NCI-H2227 (cell line): Measurements from ENCODE around the gene HS1BP3.

ENCODE experiments used
- DNase-seq: peaks from one replicate; lab custom pipeline; 2025; ENCODE audit not compliant: unreplicated experiment; lab: John Stamatoyannopoulos, UW

Gene HS1BP3

GRCh38 chr2:20647211-20647610 is 3.7 kb downstream of the HS1BP3 start:
- DNase-seq = no peak

DNA sequence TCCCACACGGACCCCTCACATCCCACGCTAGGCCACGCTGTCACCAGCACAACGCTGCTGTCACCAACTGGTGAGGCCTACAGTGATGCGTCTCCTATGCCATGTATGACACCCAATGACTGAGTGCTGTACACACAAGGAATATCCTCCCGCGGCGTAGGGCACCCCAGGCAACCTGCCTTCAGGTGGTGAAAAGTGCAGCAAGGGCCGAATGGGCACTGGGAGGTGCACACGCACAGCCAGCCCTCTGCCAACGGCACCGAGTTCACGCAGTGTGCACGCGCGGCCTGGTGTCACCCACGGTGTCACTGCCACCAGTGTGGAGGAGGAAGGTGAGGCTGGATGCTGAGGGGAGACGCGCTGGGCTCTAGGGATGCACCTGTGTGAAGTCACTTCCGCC is 4.5 kb downstream of the HS1BP3 start:
- DNase-seq = no peak

- DNase-seq = no peak
These were observed 5.1 kb downstream of the HS1BP3 start for GRCh38 chr2:20645761-20646160.

GRCh38 chr2:20645301-20645701 is 5.6 kb downstream of the HS1BP3 start:
- DNase-seq = no peak

DNA sequence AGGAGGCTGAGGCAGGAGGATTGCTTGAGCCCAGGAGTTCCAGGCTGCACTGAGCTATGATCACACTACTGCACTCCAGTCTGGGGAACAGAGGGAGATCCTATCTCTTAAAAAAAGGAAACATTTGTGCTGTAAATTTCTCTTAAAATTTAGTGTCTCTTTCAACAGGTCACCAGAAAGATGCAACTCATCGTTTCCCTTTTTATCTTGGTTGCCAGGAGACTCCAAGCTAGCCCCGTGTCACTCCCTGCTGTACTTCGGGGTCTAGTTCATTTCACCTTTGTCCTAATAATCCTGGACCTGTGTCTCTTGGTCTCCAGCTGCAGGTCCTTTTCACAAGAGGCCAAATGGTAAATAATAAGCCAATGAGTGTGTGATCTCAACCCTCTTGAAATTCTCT is 7.1 kb downstream of the HS1BP3 start:
- DNase-seq = no peak

- no peak for DNase-seq
These were observed 7.8 kb downstream of the HS1BP3 start for GRCh38 chr2:20643060-20643459.

- DNase-seq = peak; percentile 85
These were observed 8.6 kb downstream of the HS1BP3 start for GRCh38 chr2:20642055-20642971.

DNA sequence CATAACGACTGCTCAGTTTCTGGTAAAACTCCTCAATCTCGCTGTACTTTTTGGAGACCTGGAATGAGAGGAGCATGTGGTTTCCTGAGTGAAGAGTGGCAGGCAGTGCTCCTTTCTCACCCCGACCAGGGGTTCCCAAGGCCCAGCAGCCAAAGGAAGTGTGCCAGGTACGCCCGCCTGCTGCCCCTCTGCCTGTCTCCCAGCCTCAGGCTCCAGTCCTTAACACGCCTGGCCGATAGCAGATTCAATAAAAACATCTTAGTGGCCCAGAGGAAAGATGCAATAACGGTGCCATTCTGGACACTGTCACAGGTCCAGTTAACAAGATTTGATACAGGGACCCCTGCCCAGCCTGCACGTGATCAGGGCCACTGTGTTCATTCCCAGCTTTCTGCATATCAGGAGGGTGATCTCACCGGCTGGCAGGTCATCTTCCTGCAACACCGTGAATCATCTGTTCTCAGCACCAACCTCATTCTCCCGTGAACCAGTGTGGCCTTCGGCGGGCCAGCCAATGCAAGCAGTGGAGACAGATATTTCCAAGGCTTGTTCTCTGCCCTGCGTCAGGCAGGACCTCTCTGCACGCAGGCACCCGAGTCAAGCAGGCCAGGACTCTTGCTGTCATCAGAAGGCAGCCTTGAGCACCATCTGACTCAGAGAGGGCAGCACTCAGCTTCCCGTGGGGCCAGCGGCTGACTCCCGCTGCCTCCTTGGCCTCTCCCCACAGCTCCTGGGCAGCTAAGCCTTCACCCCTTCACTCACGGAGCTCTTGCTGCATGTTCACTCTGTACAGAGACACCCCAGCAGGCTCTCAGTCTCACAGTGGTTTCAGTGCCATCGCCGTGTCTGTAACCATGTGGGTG is 9.5 kb downstream of the HS1BP3 start:
- DNase-seq = no peak

DNA sequence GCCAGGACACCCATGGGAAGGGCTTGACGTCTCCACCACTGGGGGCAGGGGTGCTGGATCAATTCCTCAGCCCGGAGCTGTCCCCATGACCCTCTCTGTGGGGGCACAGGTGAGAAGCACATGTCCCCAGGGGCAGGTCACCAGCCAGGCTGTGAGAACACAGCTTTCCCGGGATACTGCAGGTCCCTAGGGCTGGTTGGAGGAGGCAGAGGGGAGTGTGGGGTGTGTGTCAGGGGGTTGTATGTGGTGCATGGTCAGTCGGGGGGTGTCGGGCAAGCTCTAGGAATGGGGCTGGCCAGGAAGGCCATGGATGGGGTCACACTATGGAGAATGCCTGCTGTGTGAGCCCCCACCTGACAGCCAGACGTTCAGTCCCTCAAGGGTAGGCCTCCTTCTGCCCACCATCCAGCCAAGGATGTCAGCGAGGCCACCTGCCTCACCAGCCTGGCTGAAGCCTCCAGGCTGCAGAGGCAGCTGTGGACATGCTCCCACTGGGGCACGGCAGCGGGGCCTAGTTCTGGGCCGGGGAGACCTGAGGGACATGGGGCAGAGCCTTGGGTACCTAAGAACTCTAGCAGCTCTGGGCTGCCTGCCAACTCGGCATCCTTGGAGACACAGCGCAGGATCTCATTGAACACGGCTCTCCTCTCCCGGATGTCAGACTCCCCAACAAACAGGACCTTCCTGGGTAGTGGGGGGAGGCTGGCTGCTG is 10.3 kb downstream of the HS1BP3 start:
- no peak for DNase-seq

DNA sequence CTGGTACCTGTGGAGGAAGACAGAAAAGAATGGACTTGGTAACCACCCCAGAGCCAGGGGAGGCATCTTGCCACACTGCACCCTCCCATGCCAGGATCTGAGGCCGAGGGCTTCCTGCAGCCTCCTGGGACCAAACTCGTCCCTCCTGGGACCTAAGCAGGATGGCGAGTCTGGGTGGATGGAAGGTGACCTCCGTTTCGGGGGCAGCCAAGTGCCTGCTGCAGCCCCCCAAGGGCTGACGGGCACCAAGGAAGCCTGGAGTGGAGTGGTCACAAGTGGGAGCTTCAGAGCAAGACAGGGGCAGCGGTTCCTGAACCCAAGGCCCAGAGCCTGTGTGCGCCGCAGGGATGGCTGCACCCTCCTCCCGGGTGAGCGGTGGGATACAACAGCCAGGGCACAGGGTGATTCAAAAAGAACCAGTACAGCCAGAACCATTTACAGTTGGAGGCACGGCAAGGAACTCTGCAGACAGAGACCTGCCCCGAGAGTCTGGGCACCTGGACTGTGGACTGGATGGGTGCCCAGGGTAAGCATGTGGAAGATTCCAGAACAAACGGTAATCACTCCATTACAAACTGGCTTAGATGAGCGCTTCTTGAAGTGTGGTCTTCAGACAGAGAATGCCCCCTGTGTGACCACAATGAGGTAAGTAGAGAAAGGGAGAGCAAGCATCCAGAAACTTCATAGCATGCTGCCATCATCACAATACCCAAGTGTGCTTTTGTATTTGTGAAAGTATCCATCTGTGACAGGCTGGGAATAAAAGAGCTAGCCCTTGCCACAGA is 12.1 kb downstream of the HS1BP3 start:
- no peak for DNase-seq

DNA sequence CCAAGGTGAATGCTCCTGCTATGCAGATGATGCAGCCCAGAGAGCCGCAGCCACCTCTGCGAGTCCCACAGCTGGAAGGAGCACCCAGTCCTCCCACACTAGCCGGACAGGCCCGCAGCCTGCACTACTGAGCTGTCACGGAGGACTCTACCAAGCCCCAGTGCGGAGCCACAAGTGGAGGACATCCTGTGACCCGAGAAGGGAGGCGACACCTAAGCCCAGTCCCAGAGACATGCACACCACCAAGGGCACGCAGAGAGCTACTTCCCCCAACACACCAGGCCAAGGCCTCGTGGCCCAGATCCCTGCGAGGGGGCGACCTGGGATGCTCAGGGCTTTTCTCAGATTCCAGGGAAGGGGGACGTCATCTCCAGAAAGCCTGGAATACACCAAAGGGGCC is 12.9 kb downstream of the HS1BP3 start:
- DNase-seq = no peak

GRCh38 chr2:20637147-20637546 is 13.8 kb downstream of the HS1BP3 start:
- DNase-seq = no peak

DNA sequence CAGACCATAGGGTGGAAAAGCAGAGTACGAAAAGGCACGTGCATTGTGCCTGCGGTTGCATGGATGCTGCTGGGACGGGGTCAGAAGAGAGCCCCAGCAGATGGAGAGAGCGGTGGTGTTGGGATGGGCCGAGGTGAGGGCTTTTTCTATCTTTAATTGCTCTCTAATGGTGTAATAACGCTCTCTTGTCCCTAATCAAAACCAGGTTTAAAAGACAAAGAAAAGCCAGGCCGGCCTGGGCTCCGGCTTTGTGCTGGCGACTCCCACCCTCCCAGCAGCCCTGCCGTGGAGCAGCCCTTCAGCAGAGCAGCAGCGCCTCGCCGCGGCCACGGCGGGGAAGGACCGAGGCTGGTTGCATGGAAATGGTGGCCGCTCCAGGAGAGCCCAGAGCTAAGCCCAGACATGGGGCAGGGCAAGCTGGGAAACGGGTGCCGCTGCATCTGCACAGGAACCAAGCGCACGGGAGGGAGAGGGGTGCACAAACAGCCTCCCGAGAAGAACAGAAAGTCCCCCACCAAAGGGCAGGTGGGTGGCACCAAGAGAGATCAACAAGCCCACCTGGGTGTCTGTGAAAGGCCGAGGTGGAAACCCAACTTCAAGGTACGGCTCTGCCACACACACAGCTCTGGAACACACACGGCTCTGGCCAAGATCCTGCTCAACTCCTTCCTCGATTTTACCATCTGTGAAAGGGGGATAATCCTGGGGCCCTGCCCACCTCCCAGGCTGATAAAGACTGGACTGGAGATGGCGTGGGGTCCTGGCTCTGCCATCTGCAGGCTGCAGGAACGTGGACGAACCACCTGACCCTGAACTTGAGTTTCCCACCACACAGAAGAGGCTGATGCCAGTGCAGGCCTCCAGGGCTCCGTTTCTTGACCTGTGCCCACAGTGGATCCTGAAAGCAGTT is 15.0 kb downstream of the HS1BP3 start:
- peak; percentile 90 for DNase-seq

DNA sequence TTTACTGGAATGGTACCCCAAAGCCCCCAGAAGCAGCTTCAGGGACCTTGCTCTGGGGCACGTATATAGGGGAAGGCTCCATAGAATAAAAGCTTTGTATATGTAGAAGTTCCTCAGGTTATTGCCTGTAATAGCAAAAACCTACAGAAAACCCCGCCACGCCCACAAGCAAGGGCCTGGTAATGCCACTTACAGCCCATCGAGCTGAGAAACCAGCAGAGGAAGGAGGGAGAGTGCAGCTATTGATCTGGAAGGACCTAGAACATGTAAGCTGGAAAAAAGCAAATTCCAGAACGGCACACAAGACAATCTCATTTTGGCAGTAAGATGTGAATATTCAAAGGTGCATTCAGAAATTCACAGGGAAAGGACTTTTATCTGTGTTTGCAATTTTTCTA is 15.8 kb downstream of the HS1BP3 start:
- DNase-seq = peak; percentile 31

- no peak for DNase-seq
These were observed 16.3 kb downstream of the HS1BP3 start for GRCh38 chr2:20634507-20635112.

DNA sequence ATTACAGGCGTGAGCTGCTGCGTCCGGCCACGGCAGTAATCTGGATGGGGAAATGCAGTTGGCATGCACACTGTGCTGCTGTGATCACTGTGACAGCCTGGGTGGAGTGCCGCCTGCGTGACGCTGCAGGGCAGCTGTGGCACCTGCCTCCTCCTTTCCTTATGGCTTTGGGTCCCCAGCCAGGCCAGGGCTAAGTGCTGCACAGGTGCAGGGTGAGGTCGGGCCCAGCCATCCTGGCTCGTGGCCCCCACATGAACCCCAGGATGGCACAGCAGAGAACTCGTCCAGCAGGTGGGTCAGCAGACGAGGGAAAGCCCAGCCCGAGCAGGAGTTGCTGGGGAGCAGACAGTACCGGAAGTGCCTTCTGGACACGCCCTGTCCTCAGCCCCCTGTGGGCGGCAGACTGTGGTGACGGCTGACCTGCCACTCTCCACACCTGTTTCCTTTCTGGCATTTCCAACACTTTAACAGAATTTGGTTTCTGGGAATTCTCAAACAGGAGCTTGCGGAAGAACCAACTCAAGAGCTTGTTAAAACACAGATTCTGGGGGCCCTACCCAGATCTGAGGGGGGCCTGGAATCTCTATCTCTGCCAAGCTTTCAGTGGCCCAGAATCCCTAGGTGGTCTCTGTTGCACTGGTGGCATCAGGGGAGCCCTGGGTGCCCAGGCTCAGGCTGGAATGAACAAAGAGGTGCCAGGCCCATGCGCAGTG is 16.9 kb downstream of the HS1BP3 start:
- no peak for DNase-seq

DNA sequence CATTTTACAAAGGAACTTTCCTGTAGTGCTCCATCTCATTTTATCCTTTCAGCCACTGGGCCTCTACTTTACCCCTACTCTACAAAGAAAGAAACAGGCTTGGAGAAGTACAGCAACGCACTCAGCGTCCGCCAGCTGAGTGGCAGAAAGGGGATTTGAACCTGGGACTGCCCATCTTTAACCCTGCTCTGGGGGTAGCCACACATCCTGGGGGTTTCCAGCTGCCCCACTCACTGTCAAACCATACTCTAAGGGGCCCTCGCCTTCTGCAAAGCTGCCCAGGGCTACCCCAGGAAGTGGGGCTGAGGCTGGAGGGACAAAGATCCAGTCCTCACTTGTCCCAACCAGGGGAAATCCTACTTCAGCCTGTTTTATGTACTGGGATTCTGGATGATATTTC is 17.9 kb downstream of the HS1BP3 start:
- DNase-seq = no peak

DNA sequence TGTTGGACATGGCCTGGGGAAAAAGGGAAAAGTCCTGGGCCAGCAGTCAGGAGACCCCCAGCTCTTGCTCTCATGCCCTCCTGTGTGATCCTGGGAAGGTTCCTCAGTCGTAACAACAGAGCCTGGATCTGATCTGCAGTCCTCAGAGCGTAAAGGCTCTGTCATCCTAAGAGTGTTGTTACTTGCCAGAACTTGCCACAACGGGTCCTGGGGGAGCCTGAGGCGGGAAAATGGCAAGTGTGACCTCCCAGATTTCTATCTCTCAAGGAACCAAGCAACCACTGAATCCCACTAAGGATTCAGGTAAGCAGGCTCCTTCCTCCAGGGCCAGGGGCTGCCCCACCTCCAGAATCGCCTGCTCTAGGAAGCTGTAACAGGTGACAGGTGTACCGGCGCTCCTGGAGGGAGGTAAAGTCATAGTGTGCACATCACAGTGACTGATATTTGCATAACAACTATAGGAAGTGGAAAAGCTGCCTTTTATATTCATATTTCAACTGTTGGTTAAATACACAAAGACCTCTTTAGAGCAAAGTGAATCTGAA is 18.4 kb downstream of the HS1BP3 start:
- no peak for DNase-seq
